K562 (cell line): ENCODE measurements around the gene TP53BP2. TPM values are rescaled to one million over a fixed set of nuclear protein-coding genes. Genes with fewer than 3 reads are reported as not detected.
"Not testable (repeated sequence)": the region's sequence is repeated elsewhere in the genome, so short reads cannot be mapped to it uniquely, and the experiment has no call there.

Experiments
- ATAC-seq: fragments of 200-7000 bp; cut with Tn5 transposase; 3 replicates; pipeline ENCODE4 v1.9.1; 2020; ENCODE audit warnings: moderate library complexity
- BruUV-seq: library from RNA; stranded (reverse); fragments of 400-500 nt; replicated peaks from 2 replicates; lab custom pipeline; 2021; lab: Mats Ljungman, UMichigan
- CTCF ChIA-PET: fragments of 300-600 bp; formaldehyde crosslinking; extraction: SDS; loops from one replicate; lab custom pipeline; 2021; ENCODE audit warnings: low intra/inter-chr PET ratio; lab: Yijun Ruan, JAX
- POLR2A ChIA-PET: fragments of 300-600, 350-650 bp; sonication (Branson Sonifier 250); formaldehyde crosslinking; extraction: SDS; loops from one replicate; lab custom pipeline; 2021; ENCODE audit warnings: antibody characterized with exemption, inconsistent platforms; lab: Yijun Ruan, JAX
- DNase-seq, 4 experiments: peaks; one replicate each; pipeline versions ENCODE4 v3.0.0 to v3.0.0-alpha.2; 2011 to 2018; ENCODE audit warnings: low spot score in 3 of 4, mixed read lengths in 3 of 4; ENCODE audit errors: extremely low read depth in 1 of 4
- FAIRE-seq: peaks from 2 replicates; lab custom pipeline; 2011; peaks lifted over from hg19 to GRCh38; lab: Jason Lieb, UNC
- H2AFZ ChIP-seq: 2 replicates; pipeline ENCODE4 v1.6.0; 2011; ENCODE audit warnings: low read depth, low read length, control low read depth, inconsistent platforms
- H3K27ac ChIP-seq: fragments of 200-600 bp; 3 replicates; pipeline ENCODE4 v1.8.0; 2011; ENCODE audit warnings: low read depth, mild to moderate bottlenecking, control low read depth, inconsistent platforms, low read length, moderate library complexity, mixed read lengths; ENCODE audit errors: extremely low read depth
- H3K27me3 ChIP-seq, 2 experiments: fragments of 300-600 bp in 1 of 2; 2 replicates in 1 of 2; 3 replicates in 1 of 2; pipeline versions ENCODE4 v1.6.0 to v1.8.0; 2011; ENCODE audit warnings: inconsistent platforms in 2 of 2, low read length in 2 of 2, mild to moderate bottlenecking in 1 of 2, mixed read lengths in 1 of 2, moderate library complexity in 1 of 2; ENCODE audit not compliant: control insufficient read depth in 2 of 2, insufficient read depth in 2 of 2
- H3K36me3 ChIP-seq: fragments of 300-600 bp; 3 replicates; pipeline ENCODE4 v1.8.0; 2011; ENCODE audit warnings: mild to moderate bottlenecking, low read length, inconsistent platforms; ENCODE audit not compliant: control insufficient read depth, insufficient read depth
- H3K4me1 ChIP-seq, 2 experiments: fragments of 200-600 bp in 1 of 2; replicated peaks in 1 of 2; 2 replicates in 1 of 2; 3 replicates in 1 of 2; pipeline versions ENCODE4 v1.5.1 to v1.8.0; 2011; ENCODE audit warnings: inconsistent platforms in 2 of 2, low read length in 2 of 2, mild to moderate bottlenecking in 1 of 2, mixed read lengths in 1 of 2, moderate library complexity in 1 of 2; ENCODE audit not compliant: control insufficient read depth in 2 of 2, insufficient read depth in 2 of 2
- H3K4me2 ChIP-seq: 2 replicates; pipeline ENCODE4 v1.6.1; 2011; ENCODE audit warnings: low read length, control low read depth, inconsistent platforms, mixed read lengths; ENCODE audit not compliant: insufficient read depth
- H3K4me3 ChIP-seq: fragments of 200-600 bp; sonication (generic), shearing (Covaris generic); 2 replicates; pipeline ENCODE4 v1.5.1; 2016; ENCODE audit warnings: control low read depth, inconsistent platforms
- H3K79me2 ChIP-seq: fragments of 200-600 bp; 3 replicates; pipeline ENCODE4 v1.8.0; 2011; ENCODE audit warnings: low read length, inconsistent platforms; ENCODE audit not compliant: control insufficient read depth, insufficient read depth
- H3K9ac ChIP-seq, 2 experiments: 2 replicates each; pipeline versions ENCODE4 v1.6.0 to v1.6.1; 2011; ENCODE audit warnings: low read depth in 2 of 2, low read length in 2 of 2, control low read depth in 1 of 2, inconsistent platforms in 1 of 2, mild to moderate bottlenecking in 1 of 2, mixed read lengths in 1 of 2; ENCODE audit not compliant: insufficient read depth in 1 of 2
- H3K9me1 ChIP-seq: one replicate; pipeline ENCODE4 v1.6.0; 2011; ENCODE audit warnings: inconsistent platforms, mild to moderate bottlenecking, low read length, moderate library complexity; ENCODE audit not compliant: control insufficient read depth, insufficient read depth
- H3K9me3 ChIP-seq: replicated peaks from 2 replicates; pipeline ENCODE4 v1.5.1; 2011; ENCODE audit warnings: low read depth, low read length, inconsistent platforms; ENCODE audit not compliant: control insufficient read depth, insufficient read depth
- H4K20me1 ChIP-seq: replicated peaks from 2 replicates; pipeline ENCODE4 v1.6.1; 2011; ENCODE audit warnings: low read length, inconsistent platforms, mixed read lengths; ENCODE audit not compliant: control insufficient read depth, insufficient read depth
- CC2D1A ChIP-seq: fragments of 450-650 bp; IDR thresholded peaks from 2 replicates; pipeline ENCODE4 v1.6.1; 2017; ENCODE audit warnings: mild to moderate bottlenecking
- STAT6 ChIP-seq: sonication (generic); formaldehyde crosslinking; IDR thresholded peaks from 2 replicates; pipeline ENCODE4 v1.8.1; 2023; ENCODE audit warnings: mild to moderate bottlenecking, missing genetic modification reagents
- WGBS: fragments of 100-300 bp; shearing (Covaris generic); methylation state at CpG from one replicate; pipeline ENCODE4 v1.1.6; 2016; ENCODE audit warnings: low coverage, mixed read lengths; ENCODE audit not compliant: insufficient coverage; ENCODE audit errors: missing lambda C conversion rate; 5-methylcytosine and 5-hydroxymethylcytosine counted together
- in situ Hi-C: fragments of 300-500 bp; cut with MboI; formaldehyde crosslinking; loops from 4 replicates; pipeline ENCODE4 v1.15.0; 2018; ENCODE audit warnings: inconsistent platforms, mixed read lengths
- intact Hi-C: fragments of 100-400 bp; cut with micrococcal nuclease; formaldehyde crosslinking; loops from 2 replicates; pipeline ENCODE4 v1.14.2; 2022
- polyA plus RNA-seq, 8 experiments: library from polyadenylated mRNA; depleted of rRNA in 4 of 8; stranded (reverse) in 5 of 8; unstranded in 3 of 8; fragments of >200 nt; fragmentation: Nextera tagmentation in 2 of 8; fragmentation: Illumina TruSeq in 1 of 8; extraction: Ambion mirVana in 2 of 8; extraction: Trizol in 1 of 8; gene quantifications; 2 replicates each; pipeline versions ENCODE4 v1.2.1 to v1.2.3, GENCODE V29; 2011 to 2014; ENCODE audit warnings: inconsistent platforms in 1 of 8, missing spikeins in 1 of 8
- total RNA-seq, 7 experiments: library from RNA; depleted of rRNA in 6 of 7; stranded (reverse); fragments of >200 nt in 6 of 7; fragmentation: Illumina TruSeq in 2 of 7; extraction: Trizol in 2 of 7; gene quantifications; 2 replicates each; pipeline versions ENCODE4 v1.2.1 to v1.2.3, GENCODE V29; 2011 to 2021; ENCODE audit warnings: low replicate concordance in 1 of 7
- TF ChIP-seq, protein P1 (sequence below), 2 experiments: fragments of 450-650 bp; IDR thresholded peaks; 2 replicates each; pipeline ENCODE4 v1.6.1; 2016
- TF ChIP-seq, protein P2 (sequence below): sonication (generic); formaldehyde crosslinking; IDR thresholded peaks from 2 replicates; pipeline ENCODE4 v1.8.1; 2023; ENCODE audit warnings: mild to moderate bottlenecking, missing genetic modification reagents

Gene TP53BP2
- total and polyA plus RNA-seq, 9 of the 15 experiments (the other 6 are each of a cell fraction or from before 2014, with no cell fraction given) = 17.0 to 69.6 (median 40.1) TPM

DNA sequence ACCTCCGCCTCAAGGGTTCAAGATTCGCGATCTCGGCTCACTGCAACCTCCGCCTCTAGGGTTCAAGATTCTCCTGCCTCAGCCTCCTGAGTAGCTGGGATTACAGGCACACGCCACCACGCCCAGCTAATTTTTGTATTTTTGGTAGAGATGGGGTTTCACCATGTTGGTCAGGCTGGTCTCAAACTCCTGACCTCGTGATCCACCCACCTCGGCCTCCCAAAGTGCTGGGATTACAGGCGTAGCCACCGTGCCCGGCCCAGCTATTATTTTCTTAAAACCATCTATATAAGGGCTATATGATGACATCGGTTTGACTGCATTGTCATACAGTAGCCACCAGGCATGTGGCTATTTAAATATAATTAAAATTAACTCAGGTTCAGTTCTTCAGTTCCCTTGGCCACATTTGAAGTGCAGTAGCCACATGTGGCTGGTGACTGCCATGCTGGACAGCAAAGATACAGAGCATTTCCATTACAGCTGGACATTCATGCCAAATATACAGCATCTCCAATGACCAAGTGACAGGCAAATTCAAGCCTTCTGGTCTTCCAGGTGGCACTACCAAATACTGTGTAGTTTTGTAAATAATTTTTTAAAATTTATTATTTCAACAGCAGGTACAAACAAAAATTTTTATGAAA lies 3.6 kb downstream of the TP53BP2 start:
- FAIRE-seq, ATAC-seq: not testable (repeated sequence)

More for the DNA sequence above, 3.6 kb downstream of the TP53BP2 start:
- WGBS = 90% methylated on average over 13 of the region's 13 CpGs
- Histone ChIP-seq H3K36me3 (peaks cover 12% of the 10 kb centered on the region; the same call in 2 of the 3 replicates), H3K79me2 (peaks cover 94% of the 10 kb centered on the region), H4K20me1 (peaks cover 24% of the 10 kb centered on the region; the same call in 1 of the 2 replicates), H3K4me2 (0 out of 2 replicates have a peak overlapping the region, but pooled peaks have one; percentile 2), H3K4me1 (peaks cover 24 to 52% of the 10 kb centered on the region in 2 experiments)
- DNase-seq, H3K27ac ChIP-seq, intact Hi-C loops, BruUV-seq, CTCF ChIA-PET, in situ Hi-C loops, H3K27me3 ChIP-seq, H3K9me1 ChIP-seq, H3K9ac ChIP-seq: not testable (repeated sequence)
- TF ChIP-seq STAT6 (CRISPR knock-in tag) (0 out of 2 replicates have a peak, but pooled peaks have one; percentile 69), CC2D1A (peak; percentile 18; the same call in 1 of the 2 replicates)
- TF ChIP-seq, protein P1, sequence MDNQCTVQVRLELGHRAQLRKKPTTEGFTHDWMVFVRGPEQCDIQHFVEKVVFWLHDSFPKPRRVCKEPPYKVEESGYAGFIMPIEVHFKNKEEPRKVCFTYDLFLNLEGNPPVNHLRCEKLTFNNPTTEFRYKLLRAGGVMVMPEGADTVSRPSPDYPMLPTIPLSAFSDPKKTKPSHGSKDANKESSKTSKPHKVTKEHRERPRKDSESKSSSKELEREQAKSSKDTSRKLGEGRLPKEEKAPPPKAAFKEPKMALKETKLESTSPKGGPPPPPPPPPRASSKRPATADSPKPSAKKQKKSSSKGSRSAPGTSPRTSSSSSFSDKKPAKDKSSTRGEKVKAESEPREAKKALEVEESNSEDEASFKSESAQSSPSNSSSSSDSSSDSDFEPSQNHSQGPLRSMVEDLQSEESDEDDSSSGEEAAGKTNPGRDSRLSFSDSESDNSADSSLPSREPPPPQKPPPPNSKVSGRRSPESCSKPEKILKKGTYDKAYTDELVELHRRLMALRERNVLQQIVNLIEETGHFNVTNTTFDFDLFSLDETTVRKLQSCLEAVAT (IDR thresholded peaks at IDR 0.05) = peak in 1 of 2 experiments; percentile 61; a peak in 1 of 4 replicates
- TF ChIP-seq, protein P2, sequence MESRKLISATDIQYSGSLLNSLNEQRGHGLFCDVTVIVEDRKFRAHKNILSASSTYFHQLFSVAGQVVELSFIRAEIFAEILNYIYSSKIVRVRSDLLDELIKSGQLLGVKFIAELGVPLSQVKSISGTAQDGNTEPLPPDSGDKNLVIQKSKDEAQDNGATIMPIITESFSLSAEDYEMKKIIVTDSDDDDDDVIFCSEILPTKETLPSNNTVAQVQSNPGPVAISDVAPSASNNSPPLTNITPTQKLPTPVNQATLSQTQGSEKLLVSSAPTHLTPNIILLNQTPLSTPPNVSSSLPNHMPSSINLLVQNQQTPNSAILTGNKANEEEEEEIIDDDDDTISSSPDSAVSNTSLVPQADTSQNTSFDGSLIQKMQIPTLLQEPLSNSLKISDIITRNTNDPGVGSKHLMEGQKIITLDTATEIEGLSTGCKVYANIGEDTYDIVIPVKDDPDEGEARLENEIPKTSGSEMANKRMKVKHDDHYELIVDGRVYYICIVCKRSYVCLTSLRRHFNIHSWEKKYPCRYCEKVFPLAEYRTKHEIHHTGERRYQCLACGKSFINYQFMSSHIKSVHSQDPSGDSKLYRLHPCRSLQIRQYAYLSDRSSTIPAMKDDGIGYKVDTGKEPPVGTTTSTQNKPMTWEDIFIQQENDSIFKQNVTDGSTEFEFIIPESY (CRISPR knock-in tag) = peak; percentile 11; the same call in 1 of the 2 replicates
- TF ChIP-seq, all 486 proteins: peak for 4; not testable (repeated sequence) for 482
- H2AFZ ChIP-seq, H3K9me3 ChIP-seq, H3K4me3 ChIP-seq: not testable (repeated sequence)
- POLR2A ChIA-PET = interaction anchor here (1.0 to 2.0 kb wide), 6 partner anchors 9 to 61 kb away, joined by 4 to 14 read pairs (median 5); no protein-coding TSS in a partner anchor
